GM21528 (cell line): ENCODE data around the gene TLR8.
"Not testable (repeated sequence)": the region's sequence is repeated elsewhere in the genome, so short reads cannot be mapped to it uniquely, and the experiment has no call there.

Experiments used
- ATAC-seq: cut with Tn5 transposase; IDR thresholded peaks from one replicate; pipeline ENCODE4 v1.9.1; 2021; ENCODE audit warnings: mild to moderate bottlenecking, moderate library complexity; ENCODE audit not compliant: unreplicated experiment, low FRiP score

TLR8 gene

GRCh38 chrX:12944452-12944851 lies 38.0 kb downstream of the TLR8 start:
- not testable (repeated sequence) for ATAC-seq

GRCh38 chrX:12945494-12945893 lies 39.1 kb downstream of the TLR8 start:
- ATAC-seq: no peak

DNA sequence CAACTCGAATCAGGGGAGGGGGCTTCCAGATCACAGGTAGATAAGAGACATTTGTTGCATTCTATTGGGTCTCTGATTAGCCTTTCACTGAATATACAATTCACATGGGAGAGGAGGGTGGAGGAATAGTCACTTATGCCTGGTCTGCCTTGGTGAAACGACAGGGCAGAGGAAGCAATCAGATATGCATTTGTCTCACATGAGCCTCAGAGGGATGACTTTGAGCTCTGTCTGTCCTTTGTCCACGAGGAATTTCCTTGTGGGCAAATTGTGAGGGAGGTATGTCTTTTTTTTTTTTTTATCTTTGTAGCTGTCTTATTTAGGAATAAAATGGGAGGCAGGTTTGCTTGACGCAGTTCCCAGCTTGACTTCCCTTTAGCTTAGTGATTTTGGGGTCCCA lies 40.0 kb downstream of the TLR8 start:
- no peak for ATAC-seq

- ATAC-seq: no peak
These were observed 40.6 kb downstream of the TLR8 start for GRCh38 chrX:12946838-12947544.

DNA sequence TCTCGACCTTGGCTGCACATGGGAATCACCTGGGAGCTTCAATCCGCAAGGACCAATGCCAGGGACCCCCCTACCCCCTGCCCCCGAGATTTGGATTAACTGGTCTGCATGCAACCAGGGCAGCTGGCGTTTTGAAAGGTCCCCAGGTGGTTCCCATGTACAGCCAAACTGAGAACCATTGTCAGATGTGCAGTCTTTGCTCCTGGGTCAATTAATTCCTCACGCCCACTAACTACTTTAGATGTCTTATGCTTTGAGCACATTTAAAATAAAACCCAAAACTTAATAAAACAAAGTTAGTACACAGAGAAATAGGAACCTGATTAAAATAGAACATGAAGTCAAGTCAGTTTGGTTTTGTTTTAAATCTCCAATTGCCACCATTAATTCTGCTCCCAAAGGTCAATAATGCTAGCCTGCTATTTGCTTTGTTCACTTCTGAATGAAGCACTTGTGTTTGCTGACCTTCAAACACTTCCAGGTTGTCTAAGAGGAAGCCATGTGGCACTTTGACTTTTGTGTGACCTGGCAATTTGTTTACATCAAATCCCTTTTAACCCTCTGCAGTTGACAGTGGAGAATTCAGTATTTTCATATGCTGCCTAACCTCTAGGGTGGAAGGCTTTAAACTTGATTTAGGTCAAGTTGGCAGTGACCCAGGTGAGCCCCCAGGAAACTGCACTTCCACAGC lies 41.3 kb downstream of the TLR8 start:
- ATAC-seq: no peak

DNA sequence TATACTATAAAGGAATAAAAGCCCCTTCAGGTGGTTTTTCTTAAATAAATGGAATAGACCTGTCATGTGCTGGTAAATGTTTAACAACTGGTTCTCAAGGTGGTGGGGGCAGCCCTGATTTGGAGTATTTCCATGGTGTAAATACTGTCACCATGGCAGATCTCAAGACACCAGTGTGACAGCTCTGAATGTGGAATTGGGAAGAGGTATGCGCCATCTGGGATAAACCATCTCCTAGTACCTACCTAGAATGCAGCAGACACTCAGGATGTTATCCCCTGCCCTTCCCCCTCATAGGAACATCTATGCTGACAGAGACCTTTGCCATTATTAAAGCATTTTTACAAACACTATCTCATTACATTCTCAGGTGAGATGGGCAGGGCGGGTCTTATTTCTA lies 42.1 kb downstream of the TLR8 start:
- no peak for ATAC-seq

GRCh38 chrX:12949205-12949926 lies 42.9 kb downstream of the TLR8 start:
- ATAC-seq: no peak

DNA sequence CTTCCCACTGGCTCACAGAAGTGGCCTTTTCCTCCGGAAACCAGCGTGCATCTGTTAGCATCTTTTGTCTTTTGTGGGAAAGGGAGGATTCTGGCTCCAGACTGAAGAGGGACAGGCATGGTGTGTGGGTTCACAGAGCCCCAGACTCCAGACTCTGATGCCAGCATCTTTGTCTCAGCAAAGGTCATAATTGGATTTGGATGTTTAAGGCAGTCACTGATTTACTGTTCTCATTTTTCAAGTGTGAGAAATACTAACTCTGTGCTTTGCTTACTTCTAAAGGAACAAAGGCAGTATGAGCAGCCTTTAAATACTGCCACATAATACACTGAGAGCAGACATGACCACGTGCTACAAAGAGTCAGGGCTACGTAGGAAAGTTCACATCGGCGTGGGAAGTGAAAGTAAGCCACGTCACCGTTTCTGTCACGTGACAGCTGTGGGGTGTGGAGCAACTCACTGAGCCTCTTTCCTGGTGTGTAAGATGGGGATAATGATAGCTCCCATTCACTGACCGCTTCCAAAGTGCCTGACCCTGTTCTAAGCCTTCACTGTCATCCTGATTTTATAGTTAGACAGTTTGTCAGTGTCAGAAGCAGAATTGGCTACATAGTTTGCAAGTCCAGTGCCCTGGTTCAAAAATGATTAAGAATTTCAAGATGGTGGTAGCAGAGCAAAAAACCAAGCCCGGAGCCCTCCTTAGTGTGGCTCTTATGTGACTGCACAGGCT lies 43.7 kb downstream of the TLR8 start:
- ATAC-seq: peak; percentile 58

DNA sequence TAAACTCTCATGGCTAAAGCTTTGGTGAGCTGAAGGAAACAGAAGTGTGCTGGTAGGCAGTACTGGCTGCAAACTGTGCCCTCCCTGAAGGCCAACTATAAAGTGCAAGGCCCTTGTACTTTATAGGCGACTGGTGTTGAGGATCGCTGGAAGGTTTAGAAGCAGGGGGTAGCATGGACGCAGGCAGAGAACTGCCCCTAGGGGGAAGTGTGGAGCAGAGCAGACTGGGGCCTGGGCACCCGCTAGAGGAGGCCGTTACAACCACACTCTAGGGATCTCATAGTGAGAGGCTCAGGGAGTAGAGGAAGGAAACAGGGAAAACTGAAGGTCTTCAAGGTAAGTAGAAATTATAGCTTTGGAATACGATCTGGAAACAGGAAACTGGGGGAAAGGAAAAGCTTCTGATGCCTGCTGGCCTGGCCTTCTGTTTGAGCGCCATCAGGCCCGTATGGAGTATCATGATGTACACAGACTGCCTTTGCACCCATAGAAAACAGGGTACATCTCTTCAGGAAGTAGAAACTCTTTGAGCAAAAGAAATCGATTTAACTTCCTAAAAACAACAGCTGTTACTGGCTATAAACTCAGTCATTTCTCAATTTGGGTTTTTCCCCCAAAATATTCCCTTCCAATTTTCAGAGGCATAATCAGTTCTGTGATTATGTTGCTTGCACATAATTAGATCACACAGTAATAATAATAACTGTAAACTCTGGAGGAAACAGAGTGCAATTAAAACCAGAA lies 44.6 kb downstream of the TLR8 start:
- ATAC-seq: peak; percentile 52

GRCh38 chrX:12951595-12951975 lies 45.2 kb downstream of the TLR8 start:
- no peak for ATAC-seq

GRCh38 chrX:12953420-12953819 lies 47.0 kb downstream of the TLR8 start:
- ATAC-seq: no peak

- ATAC-seq: no peak
These were observed 48.0 kb downstream of the TLR8 start for GRCh38 chrX:12954376-12954775.

GRCh38 chrX:12954981-12955380 lies 48.6 kb downstream of the TLR8 start:
- ATAC-seq: no peak

DNA sequence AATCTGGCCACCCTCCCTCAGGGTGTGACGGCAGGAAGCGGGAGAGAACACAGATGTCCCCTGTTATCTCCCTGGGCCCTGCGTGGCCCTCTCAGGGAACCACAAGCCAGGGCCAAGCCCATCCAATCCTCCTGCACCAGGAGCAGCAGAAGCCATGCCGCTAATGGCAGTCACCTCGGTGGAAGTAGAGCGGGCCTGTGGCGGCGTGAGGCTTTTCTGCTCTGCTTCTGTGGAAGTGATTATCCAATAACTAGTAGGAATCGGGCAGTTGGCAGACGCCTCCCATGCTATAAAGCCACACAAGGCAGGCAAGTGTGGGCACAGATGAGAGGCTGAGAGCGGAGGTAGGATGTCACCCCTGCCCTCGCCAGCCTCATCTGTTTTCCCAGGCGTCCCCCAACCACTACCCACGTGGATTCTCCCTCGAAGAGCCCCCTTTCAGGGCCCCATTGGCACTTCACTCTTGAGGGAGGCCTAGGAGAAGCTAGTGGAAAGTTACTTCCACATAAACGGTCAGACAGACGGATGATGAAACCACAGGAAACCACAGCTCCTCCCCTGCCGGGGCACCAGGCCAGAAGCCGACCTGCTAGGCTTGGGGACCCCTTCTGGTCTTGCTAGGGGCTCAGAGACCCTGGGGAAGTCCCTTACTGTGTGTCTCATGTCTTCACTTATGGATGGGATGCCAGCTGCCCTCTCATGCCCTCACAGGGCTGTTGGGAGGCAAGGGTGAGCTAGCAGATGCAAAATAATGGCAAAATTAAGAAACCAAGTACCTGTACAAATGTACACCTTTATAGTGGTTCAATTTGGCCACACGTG lies 49.7 kb downstream of the TLR8 start:
- ATAC-seq: peak; percentile 42

- ATAC-seq: peak; percentile 75
These were observed 50.5 kb downstream of the TLR8 start for GRCh38 chrX:12956704-12957534.

- ATAC-seq: no peak
These were observed 51.6 kb downstream of the TLR8 start for GRCh38 chrX:12958059-12958458.

DNA sequence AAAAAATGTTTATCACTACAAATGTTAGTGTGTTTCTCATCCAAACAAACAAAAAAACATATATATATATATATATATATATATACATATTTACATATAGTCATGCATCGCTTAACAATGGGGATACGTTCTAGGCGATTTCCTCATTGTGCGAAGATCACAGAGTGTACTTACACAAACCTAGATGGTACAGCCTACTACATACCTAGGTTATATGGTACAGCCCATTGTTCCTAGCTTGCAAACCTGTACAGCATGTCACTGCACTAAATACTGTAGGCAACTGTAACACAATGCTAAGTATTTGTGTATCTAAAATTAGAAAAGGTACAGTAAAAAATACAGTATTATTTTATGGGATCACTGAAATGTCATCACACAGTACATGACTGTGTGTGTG lies 52.0 kb downstream of the TLR8 start:
- ATAC-seq: no peak

DNA sequence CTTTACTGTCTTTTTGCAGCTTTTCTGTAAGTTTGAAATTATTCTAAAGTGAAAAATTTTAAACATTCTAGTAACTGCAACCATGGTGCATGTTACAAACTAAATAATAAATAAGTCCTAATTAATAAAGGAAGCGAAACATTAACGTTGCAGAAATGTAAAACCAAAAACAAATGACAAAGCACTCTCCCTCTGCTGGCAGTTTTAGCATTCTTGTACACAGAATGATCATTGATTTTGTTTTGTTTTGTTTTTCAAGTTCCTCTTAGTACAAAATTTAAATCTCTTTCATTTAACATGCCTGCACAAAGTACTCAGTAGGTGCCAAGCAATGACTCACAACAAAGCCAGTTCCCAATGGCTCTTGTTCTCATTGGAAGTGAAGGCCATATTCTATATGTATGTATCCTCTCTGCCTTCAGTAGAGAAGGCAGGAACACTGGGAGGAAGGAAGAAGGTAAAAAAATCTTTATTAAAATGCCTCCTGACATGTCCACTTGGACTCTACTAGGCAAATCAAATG lies 54.8 kb downstream of the TLR8 start:
- ATAC-seq: no peak
